ENCODE measurements around the gene RUNX3.

DNA sequence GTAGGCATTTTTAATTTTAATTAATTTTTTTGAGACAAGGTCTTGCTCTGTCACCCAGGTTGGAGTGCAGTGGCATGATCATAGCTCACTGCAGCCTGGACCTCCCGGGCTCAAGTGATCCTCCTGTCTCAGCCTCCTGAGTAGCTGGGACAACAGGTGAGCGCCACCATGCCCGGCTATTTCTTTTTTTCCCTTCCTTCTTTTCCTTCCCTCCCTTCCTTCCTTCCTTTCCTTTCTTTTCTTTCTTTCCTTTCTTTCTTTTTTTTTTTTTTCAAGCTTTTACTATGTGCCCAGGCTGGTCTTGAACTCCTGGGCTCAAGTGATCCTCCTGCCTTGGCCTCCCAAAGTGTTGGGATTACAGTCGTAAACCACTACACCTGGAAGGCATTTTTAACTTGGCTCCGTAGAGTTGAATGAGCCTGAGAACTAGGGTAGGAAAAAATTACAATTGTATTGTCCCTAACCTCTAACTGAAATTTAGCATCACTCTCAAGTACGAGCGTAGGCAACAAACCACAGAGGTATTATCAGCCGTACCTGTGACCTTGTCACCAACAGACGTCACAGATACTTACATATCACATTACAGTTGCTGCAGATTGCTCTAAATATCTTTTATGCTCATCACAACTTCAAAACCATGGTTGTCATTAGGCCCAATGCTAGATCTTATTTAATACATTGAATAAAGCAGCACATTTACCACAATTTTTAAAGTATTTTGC, 8.0 kb downstream of the RUNX3 start:
- TF ChIP-seq, protein P1, sequence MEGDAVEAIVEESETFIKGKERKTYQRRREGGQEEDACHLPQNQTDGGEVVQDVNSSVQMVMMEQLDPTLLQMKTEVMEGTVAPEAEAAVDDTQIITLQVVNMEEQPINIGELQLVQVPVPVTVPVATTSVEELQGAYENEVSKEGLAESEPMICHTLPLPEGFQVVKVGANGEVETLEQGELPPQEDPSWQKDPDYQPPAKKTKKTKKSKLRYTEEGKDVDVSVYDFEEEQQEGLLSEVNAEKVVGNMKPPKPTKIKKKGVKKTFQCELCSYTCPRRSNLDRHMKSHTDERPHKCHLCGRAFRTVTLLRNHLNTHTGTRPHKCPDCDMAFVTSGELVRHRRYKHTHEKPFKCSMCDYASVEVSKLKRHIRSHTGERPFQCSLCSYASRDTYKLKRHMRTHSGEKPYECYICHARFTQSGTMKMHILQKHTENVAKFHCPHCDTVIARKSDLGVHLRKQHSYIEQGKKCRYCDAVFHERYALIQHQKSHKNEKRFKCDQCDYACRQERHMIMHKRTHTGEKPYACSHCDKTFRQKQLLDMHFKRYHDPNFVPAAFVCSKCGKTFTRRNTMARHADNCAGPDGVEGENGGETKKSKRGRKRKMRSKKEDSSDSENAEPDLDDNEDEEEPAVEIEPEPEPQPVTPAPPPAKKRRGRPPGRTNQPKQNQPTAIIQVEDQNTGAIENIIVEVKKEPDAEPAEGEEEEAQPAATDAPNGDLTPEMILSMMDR (optimal IDR thresholded peaks at IDR 0.05 in 1 of 3, IDR thresholded peaks at IDR 0.05 in 1 of 3, conservative IDR thresholded peaks at IDR 0.05 in 1 of 3; ENCODE audit: extremely low read depth in 1 of 3, insufficient read depth in 2 of 3, low read length in 3 of 3): no peak
- no peak for TF ChIP-seq EZH2 (IDR thresholded peaks at IDR 0.05; ENCODE audit: low read length)

Data from keratinocyte (primary cell).